GM23248 (cell line): ENCODE measurements around the gene PRICKLE2.

Source experiments
- EZH2 ChIP-seq: fragments of 200-600 bp; sonication (generic); IDR thresholded peaks from 2 replicates; pipeline ENCODE4 v1.6.1; 2018; ENCODE audit warnings: antibody characterized with exemption, mild to moderate bottlenecking; ENCODE audit not compliant: insufficient read depth, poor library complexity, severe bottlenecking
- EZH2phosphoT487 ChIP-seq: fragments of 200-600 bp; sonication (generic); IDR thresholded peaks from 2 replicates; pipeline ENCODE4 v1.6.1; 2018; ENCODE audit warnings: antibody characterized with exemption, moderate library complexity, mild to moderate bottlenecking, low read depth; ENCODE audit not compliant: insufficient read depth

GRCh38 chr3:64166584-64167162, 58.6 kb downstream of the PRICKLE2 start:
- TF ChIP-seq EZH2 (no peak), EZH2phosphoT487 (no peak)
